Measurements from ENCODE around the gene METTL17.
"Not testable (repeated sequence)": the region's sequence is repeated elsewhere in the genome, so short reads cannot be mapped to it uniquely, and the experiment has no call there.

METTL17 gene

GRCh38 chr14:20998674-20999366 lies 9.0 kb downstream of the METTL17 start, which contains the start of gene SLC39A2:
Gene SLC39A2, plus strand, starts transcription at chr14:20999293. Its CDS starts 154 bp downstream, at chr14:20999447.
- no peak for TF ChIP-seq CTCF (IDR thresholded peaks at IDR 0.05; ENCODE audit: low read depth, low read length)
- DNase-seq (ENCODE audit: extremely low read depth, low read depth) = peak; percentile 36

- no peak for TF ChIP-seq CTCF (IDR thresholded peaks at IDR 0.05; ENCODE audit: low read depth, low read length)
Observed at GRCh38 chr14:20999591-20999990, 9.8 kb downstream of the METTL17 start.

GRCh38 chr14:21001218-21001617 lies 11.4 kb downstream of the METTL17 start:
- no peak for TF ChIP-seq CTCF (IDR thresholded peaks at IDR 0.05; ENCODE audit: low read depth, low read length)

More at GRCh38 chr14:20999591-20999990, 9.8 kb downstream of the METTL17 start:
- DNase-seq (ENCODE audit: extremely low read depth, low read depth) = no peak

GRCh38 chr14:21003788-21004346 lies 14.1 kb downstream of the METTL17 start:
- DNase-seq (ENCODE audit: extremely low read depth, low read depth) = no peak
- no peak for TF ChIP-seq CTCF (IDR thresholded peaks at IDR 0.05; ENCODE audit: low read depth, low read length)

More at GRCh38 chr14:21001218-21001617, 11.4 kb downstream of the METTL17 start:
- DNase-seq (ENCODE audit: extremely low read depth, low read depth) = no peak

GRCh38 chr14:21009721-21010120 lies 19.9 kb downstream of the METTL17 start:
- DNase-seq (ENCODE audit: extremely low read depth, low read depth) = not testable (repeated sequence)

- no peak for TF ChIP-seq CTCF (IDR thresholded peaks at IDR 0.05; ENCODE audit: low read depth, low read length)
- DNase-seq (ENCODE audit: extremely low read depth, low read depth) = no peak
Observed at GRCh38 chr14:21011136-21011535, 21.4 kb downstream of the METTL17 start.

GRCh38 chr14:21014761-21015190 lies 25.0 kb downstream of the METTL17 start:
- DNase-seq (ENCODE audit: extremely low read depth, low read depth) = peak; percentile 66
- TF ChIP-seq CTCF (IDR thresholded peaks at IDR 0.05; ENCODE audit: low read depth, low read length) = peak; percentile 88
